Measurements from ENCODE around the gene NEUROG1. TPM values are rescaled to one million over a fixed set of nuclear protein-coding genes. Genes with fewer than 3 reads are reported as not detected.

Gene NEUROG1
- total and polyA plus RNA-seq, 2 of the 13 experiments (the other 11 are each of a cell fraction or from before 2014, with no cell fraction given), result not detected

DNA sequence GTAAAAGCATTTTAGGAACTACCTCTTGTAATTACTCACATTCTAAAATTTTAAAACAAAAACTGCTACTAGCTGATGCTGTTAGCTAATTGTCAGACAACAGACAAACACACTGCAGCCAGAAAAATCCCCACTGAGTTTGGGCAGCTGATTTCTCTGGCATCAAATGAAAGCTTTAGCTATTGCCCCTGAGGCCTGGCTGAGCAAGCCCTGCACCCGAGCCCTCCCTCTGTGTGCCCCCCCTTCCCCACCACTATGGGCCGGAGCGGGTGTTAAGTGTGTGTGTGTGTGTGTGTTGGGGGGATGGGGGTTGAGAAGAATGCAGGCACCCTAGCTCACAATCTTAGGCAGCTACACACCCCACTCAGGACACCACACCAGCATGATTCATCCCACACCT is 2.4 kb downstream of the NEUROG1 start:
- in situ Hi-C loops (cut with HindIII; ENCODE audit: extremely low pct_ligation_motif_present, low pct_unique_long_range_greater_than_20kb), result no loop called here
- Histone ChIP-seq H3K4me2 (ENCODE audit: low read depth, low read length) (no peak overlapping the region), H3K4me1 (ENCODE audit: insufficient read depth, low read length) (no peaks in the 10 kb centered on the region), H4K20me1 (ENCODE audit: insufficient read depth, low read length) (no peaks in the 10 kb centered on the region), H3K27me3 (ENCODE audit: control insufficient read depth in 1 of 2, insufficient read depth in 2 of 2, low read length in 2 of 2) (peaks cover 4 to 45% of the 10 kb centered on the region in 2 experiments; a peak in 3 of 5 replicates), H3K79me2 (ENCODE audit: insufficient read depth, low read length) (no peaks in the 10 kb centered on the region), H2AFZ (ENCODE audit: low read length) (no peak overlapping the region), H3K9ac (ENCODE audit: insufficient read depth, low read depth, low read length) (no peak overlapping the region), H3K4me3 (replicated peaks in 1 of 3; ENCODE audit: insufficient read depth in 1 of 3, low read depth in 2 of 3, low read length in 3 of 3) (no peak overlapping the region), H3K27ac (ENCODE audit: extremely low read length, insufficient read depth, low read length) (no peak overlapping the region), H3K9me3 (ENCODE audit: low read length) (no peaks in the 10 kb centered on the region), H3K36me3 (replicated peaks in 1 of 2; ENCODE audit: control insufficient read depth in 1 of 2, insufficient read depth in 2 of 2, low read length in 2 of 2) (no peaks in the 10 kb centered on the region)
- intact Hi-C loops (cut with micrococcal nuclease; ENCODE audit: unreplicated experiment), result no loop called here
- DNase-seq (ENCODE audit: low spot score) (no peak), FAIRE-seq (no peak), ATAC-seq (no peak)
- POLR2A ChIA-PET, result no interaction called here
- no TSS peak for BruUV-seq (replicated peaks)
- TF ChIP-seq CHD2 (IDR thresholded peaks at IDR 0.05; ENCODE audit: low read depth, low read length), result no peak
- no peak for TF ChIP-seq ZMYM3 (CRISPR knock-in tag; IDR thresholded peaks at IDR 0.05)
- TF ChIP-seq RBFOX2 (IDR thresholded peaks at IDR 0.05; ENCODE audit: low read depth, low read length), result no peak
- TF ChIP-seq YEATS4 (CRISPR knock-in tag; IDR thresholded peaks at IDR 0.05; ENCODE audit: borderline replicate concordance), result no peak
- no peak for TF ChIP-seq MAZ (IDR thresholded peaks at IDR 0.05; ENCODE audit: borderline replicate concordance, low read depth, low read length)
- no peak for TF ChIP-seq MAZ (CRISPR knock-in tag; IDR thresholded peaks at IDR 0.05; ENCODE audit: low read depth)
- TF ChIP-seq JDP2 (CRISPR knock-in tag; IDR thresholded peaks at IDR 0.05; ENCODE audit: borderline replicate concordance), result no peak
- TF ChIP-seq, protein P1, sequence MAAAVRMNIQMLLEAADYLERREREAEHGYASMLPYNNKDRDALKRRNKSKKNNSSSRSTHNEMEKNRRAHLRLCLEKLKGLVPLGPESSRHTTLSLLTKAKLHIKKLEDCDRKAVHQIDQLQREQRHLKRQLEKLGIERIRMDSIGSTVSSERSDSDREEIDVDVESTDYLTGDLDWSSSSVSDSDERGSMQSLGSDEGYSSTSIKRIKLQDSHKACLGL (CRISPR knock-in tag; IDR thresholded peaks at IDR 0.05), result no peak
- no peak for TF ChIP-seq ZNF326 (CRISPR knock-in tag; IDR thresholded peaks at IDR 0.05; ENCODE audit: borderline replicate concordance)
- no peak for TF ChIP-seq JUND (CRISPR knock-in tag; IDR thresholded peaks at IDR 0.05)
- TF ChIP-seq ZNF777 (CRISPR knock-in tag; IDR thresholded peaks at IDR 0.05), result no peak
- TF ChIP-seq, protein P2, sequence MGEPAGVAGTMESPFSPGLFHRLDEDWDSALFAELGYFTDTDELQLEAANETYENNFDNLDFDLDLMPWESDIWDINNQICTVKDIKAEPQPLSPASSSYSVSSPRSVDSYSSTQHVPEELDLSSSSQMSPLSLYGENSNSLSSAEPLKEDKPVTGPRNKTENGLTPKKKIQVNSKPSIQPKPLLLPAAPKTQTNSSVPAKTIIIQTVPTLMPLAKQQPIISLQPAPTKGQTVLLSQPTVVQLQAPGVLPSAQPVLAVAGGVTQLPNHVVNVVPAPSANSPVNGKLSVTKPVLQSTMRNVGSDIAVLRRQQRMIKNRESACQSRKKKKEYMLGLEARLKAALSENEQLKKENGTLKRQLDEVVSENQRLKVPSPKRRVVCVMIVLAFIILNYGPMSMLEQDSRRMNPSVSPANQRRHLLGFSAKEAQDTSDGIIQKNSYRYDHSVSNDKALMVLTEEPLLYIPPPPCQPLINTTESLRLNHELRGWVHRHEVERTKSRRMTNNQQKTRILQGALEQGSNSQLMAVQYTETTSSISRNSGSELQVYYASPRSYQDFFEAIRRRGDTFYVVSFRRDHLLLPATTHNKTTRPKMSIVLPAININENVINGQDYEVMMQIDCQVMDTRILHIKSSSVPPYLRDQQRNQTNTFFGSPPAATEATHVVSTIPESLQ (CRISPR knock-in tag; conservative IDR thresholded peaks at IDR 0.05), result no peak
- no peak for TF ChIP-seq ASH2L (IDR thresholded peaks at IDR 0.05; ENCODE audit: insufficient read length, low read depth, low read length)
- TF ChIP-seq, protein P3, sequence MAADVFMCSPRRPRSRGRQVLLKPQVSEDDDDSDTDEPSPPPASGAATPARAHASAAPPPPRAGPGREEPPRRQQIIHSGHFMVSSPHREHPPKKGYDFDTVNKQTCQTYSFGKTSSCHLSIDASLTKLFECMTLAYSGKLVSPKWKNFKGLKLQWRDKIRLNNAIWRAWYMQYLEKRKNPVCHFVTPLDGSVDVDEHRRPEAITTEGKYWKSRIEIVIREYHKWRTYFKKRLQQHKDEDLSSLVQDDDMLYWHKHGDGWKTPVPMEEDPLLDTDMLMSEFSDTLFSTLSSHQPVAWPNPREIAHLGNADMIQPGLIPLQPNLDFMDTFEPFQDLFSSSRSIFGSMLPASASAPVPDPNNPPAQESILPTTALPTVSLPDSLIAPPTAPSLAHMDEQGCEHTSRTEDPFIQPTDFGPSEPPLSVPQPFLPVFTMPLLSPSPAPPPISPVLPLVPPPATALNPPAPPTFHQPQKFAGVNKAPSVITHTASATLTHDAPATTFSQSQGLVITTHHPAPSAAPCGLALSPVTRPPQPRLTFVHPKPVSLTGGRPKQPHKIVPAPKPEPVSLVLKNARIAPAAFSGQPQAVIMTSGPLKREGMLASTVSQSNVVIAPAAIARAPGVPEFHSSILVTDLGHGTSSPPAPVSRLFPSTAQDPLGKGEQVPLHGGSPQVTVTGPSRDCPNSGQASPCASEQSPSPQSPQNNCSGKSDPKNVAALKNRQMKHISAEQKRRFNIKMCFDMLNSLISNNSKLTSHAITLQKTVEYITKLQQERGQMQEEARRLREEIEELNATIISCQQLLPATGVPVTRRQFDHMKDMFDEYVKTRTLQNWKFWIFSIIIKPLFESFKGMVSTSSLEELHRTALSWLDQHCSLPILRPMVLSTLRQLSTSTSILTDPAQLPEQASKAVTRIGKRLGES (CRISPR knock-in tag; IDR thresholded peaks at IDR 0.05; ENCODE audit: borderline replicate concordance), result no peak
- TF ChIP-seq, protein P4, sequence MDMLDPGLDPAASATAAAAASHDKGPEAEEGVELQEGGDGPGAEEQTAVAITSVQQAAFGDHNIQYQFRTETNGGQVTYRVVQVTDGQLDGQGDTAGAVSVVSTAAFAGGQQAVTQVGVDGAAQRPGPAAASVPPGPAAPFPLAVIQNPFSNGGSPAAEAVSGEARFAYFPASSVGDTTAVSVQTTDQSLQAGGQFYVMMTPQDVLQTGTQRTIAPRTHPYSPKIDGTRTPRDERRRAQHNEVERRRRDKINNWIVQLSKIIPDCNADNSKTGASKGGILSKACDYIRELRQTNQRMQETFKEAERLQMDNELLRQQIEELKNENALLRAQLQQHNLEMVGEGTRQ (IDR thresholded peaks at IDR 0.05; ENCODE audit: low read depth, low read length), result no peak
- TF ChIP-seq, protein P4 (CRISPR knock-in tag; IDR thresholded peaks at IDR 0.05; ENCODE audit: borderline replicate concordance), result no peak
- TF ChIP-seq GFI1 (CRISPR knock-in tag; IDR thresholded peaks at IDR 0.05; ENCODE audit: borderline replicate concordance), result no peak
- TF ChIP-seq REXO4 (CRISPR knock-in tag; IDR thresholded peaks at IDR 0.05; ENCODE audit: borderline replicate concordance), result no peak
- TF ChIP-seq PCBP1 (IDR thresholded peaks at IDR 0.05; ENCODE audit: borderline replicate concordance, low read depth, low read length), result no peak
- CTCF ChIA-PET (ENCODE audit: low intra/inter-chr PET ratio, low total read pairs), result no interaction called here
- WGBS (ENCODE audit: low lambda C conversion rate), result 56% methylated on average over 3 of the region's 3 CpGs
